Suprapubic skin (tissue), 4 donors: ENCODE data around the gene ADAMTSL2. TPM values are rescaled to one million over a fixed set of nuclear protein-coding genes. Genes with fewer than 3 reads are reported as not detected.

Experiments used
- DNase-seq, 2 donors: peaks; one replicate each; pipeline ENCODE4 v3.0.0-alpha.2; 2019; ENCODE audit warnings: low spot score in 2 of 2
- H3K27ac ChIP-seq: fragments of 200-600 bp; sonication (generic); one replicate; pipeline ENCODE4 v1.5.1; 2019
- H3K27me3 ChIP-seq: fragments of 200-600 bp; sonication (generic); one replicate; pipeline ENCODE4 v1.5.1; 2019
- H3K36me3 ChIP-seq: fragments of 200-600 bp; sonication (generic); one replicate; pipeline ENCODE4 v1.5.1; 2019
- H3K4me1 ChIP-seq: fragments of 200-600 bp; sonication (generic); one replicate; pipeline ENCODE4 v1.5.1; 2019
- H3K4me3 ChIP-seq: fragments of 200-600 bp; sonication (generic); one replicate; pipeline ENCODE4 v1.5.1; 2019; ENCODE audit warnings: mild to moderate bottlenecking
- H3K9me3 ChIP-seq: fragments of 200-600 bp; sonication (generic); one replicate; pipeline ENCODE4 v1.5.1; 2019
- EP300 ChIP-seq: sonication (generic); formaldehyde crosslinking; IDR thresholded peaks from one replicate; pipeline ENCODE4 v1.6.1; 2017; ENCODE audit warnings: antibody characterized with exemption
- POLR2A ChIP-seq, 2 donors: fragments of 450-650 bp; IDR thresholded peaks; one replicate each; pipeline ENCODE4 v1.6.1; 2017; ENCODE audit warnings: antibody characterized with exemption in 2 of 2, mild to moderate bottlenecking in 2 of 2, moderate library complexity in 2 of 2
- POLR2AphosphoS5 ChIP-seq, 3 donors: sonication (generic); formaldehyde crosslinking; IDR thresholded peaks; one replicate each; pipeline ENCODE4 v1.6.1; 2017; ENCODE audit warnings: antibody characterized with exemption in 3 of 3
- WGBS: methylation state at CpG from one replicate; pipeline ENCODE4 v1.1.5; 2018; 5-methylcytosine and 5-hydroxymethylcytosine counted together
- total RNA-seq, 4 donors: library from RNA; depleted of rRNA; stranded (reverse); fragments of >200 nt; gene quantifications; one replicate each; pipeline ENCODE4 v1.1.0, GENCODE V29; 2016
- TF ChIP-seq, protein P1 (sequence below), 2 donors: fragments of 200-600 bp in 1 of 2; fragments of 450-650 bp in 1 of 2; sonication (generic) in 1 of 2; IDR thresholded peaks; one replicate each; pipeline ENCODE4 v1.5.1; 2016 to 2019; ENCODE audit warnings: antibody characterized with exemption in 2 of 2, mild to moderate bottlenecking in 1 of 2, moderate library complexity in 1 of 2

ADAMTSL2 gene
- total RNA-seq, 4 donors from 2014 or later = 0.16 to 0.85 (median 0.46) TPM

- TF ChIP-seq POLR2AphosphoS5 (IDR thresholded peaks at IDR 0.05) (peak in 1 of 3 donors; percentile 17), EP300 (no peak)
- TF ChIP-seq, protein P1, sequence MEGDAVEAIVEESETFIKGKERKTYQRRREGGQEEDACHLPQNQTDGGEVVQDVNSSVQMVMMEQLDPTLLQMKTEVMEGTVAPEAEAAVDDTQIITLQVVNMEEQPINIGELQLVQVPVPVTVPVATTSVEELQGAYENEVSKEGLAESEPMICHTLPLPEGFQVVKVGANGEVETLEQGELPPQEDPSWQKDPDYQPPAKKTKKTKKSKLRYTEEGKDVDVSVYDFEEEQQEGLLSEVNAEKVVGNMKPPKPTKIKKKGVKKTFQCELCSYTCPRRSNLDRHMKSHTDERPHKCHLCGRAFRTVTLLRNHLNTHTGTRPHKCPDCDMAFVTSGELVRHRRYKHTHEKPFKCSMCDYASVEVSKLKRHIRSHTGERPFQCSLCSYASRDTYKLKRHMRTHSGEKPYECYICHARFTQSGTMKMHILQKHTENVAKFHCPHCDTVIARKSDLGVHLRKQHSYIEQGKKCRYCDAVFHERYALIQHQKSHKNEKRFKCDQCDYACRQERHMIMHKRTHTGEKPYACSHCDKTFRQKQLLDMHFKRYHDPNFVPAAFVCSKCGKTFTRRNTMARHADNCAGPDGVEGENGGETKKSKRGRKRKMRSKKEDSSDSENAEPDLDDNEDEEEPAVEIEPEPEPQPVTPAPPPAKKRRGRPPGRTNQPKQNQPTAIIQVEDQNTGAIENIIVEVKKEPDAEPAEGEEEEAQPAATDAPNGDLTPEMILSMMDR (IDR thresholded peaks at IDR 0.05) = no peak
- WGBS = 40% methylated on average over 8 of the region's 18 CpGs
- no peak overlapping the region for H3K4me3 ChIP-seq
- H3K27ac ChIP-seq = peak overlapping the region; percentile 43
- H3K4me1 ChIP-seq = peaks cover 23% of the 10 kb centered on the region
- DNase-seq = no peak
- peaks cover 10% of the 10 kb centered on the region for H3K27me3 ChIP-seq
- no peaks in the 10 kb centered on the region for H3K36me3 ChIP-seq
- H3K9me3 ChIP-seq = peaks cover 6% of the 10 kb centered on the region
Measured at GRCh38 chr9:133506653-133507038, 27.9 kb upstream of the ADAMTSL2 start.

DNA sequence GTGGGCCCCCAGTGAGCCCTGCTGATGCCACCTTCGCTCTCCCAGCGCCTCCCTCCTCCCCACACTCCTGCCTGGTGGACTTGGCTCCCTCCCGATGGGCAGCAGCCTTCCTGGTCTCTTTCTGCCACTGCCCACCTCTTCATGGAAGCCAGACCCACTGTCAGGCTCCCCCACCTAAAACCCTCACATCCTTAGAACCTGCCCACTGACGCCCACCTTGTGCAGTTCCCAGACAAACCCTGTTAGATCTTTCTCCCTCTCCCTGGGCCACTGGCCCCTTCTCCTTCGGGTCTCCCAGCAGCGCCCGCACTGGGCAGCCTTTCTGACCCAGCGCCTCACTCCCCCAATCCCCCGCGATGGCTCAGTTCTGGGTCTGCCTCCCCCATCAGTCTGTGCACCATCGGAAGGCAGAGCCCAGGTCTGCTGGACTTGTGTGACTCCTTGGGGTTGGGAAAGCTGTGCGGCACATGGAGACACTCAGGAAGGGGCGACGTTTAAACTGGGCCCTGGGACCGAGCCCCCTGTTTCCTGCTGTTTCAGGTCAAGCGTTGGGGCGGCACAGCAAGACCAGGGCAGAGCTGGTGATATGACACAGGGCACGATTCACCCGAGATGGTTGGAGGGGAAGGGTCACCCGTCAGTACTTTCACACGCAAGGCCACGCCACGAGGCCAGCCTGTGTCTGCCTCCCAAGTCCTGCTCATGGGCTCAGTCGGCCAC, 27.1 kb upstream of the ADAMTSL2 start:
- Histone ChIP-seq H3K4me1 (peaks cover 23% of the 10 kb centered on the region), H3K27me3 (peaks cover 10% of the 10 kb centered on the region), H3K9me3 (peaks cover 2% of the 10 kb centered on the region), H3K36me3 (no peaks in the 10 kb centered on the region), H3K27ac (no peak overlapping the region), H3K4me3 (no peak overlapping the region)
- WGBS = 92% methylated on average over 13 of the region's 24 CpGs
- no peak for DNase-seq
- TF ChIP-seq POLR2AphosphoS5 (IDR thresholded peaks at IDR 0.05) = no peak

DNA sequence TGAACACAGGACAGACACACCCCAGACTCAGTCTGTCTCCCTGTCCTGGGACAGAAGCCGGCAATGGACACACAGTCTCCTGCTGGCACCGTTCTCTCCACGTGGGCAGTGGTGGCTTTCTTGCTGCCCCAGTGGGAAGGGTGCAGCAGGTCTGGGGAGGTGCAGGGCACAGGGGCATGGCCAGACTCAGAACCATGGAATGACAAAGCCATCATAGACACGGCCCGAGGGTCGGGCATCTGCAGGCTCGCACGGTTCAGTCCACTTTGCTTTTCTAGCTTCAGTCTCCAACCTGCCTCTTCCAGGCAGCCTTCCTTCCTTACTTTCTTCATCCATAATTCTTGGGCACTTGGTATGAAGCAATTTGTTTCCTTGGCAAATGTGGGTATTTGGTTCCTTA, 26.5 kb upstream of the ADAMTSL2 start:
- TF ChIP-seq, protein P1 (IDR thresholded peaks at IDR 0.05) = no peak
- no peak for TF ChIP-seq POLR2A (IDR thresholded peaks at IDR 0.05)
- TF ChIP-seq POLR2AphosphoS5 (IDR thresholded peaks at IDR 0.05) = no peak
- no peak for TF ChIP-seq EP300
- Histone ChIP-seq H3K27me3 (peaks cover 10% of the 10 kb centered on the region), H3K4me3 (no peak overlapping the region), H3K27ac (no peak overlapping the region), H3K9me3 (no peaks in the 10 kb centered on the region), H3K36me3 (no peaks in the 10 kb centered on the region), H3K4me1 (peaks cover 23% of the 10 kb centered on the region)
- DNase-seq = no peak
- 84% methylated on average over 8 of the region's 8 CpGs for WGBS

DNA sequence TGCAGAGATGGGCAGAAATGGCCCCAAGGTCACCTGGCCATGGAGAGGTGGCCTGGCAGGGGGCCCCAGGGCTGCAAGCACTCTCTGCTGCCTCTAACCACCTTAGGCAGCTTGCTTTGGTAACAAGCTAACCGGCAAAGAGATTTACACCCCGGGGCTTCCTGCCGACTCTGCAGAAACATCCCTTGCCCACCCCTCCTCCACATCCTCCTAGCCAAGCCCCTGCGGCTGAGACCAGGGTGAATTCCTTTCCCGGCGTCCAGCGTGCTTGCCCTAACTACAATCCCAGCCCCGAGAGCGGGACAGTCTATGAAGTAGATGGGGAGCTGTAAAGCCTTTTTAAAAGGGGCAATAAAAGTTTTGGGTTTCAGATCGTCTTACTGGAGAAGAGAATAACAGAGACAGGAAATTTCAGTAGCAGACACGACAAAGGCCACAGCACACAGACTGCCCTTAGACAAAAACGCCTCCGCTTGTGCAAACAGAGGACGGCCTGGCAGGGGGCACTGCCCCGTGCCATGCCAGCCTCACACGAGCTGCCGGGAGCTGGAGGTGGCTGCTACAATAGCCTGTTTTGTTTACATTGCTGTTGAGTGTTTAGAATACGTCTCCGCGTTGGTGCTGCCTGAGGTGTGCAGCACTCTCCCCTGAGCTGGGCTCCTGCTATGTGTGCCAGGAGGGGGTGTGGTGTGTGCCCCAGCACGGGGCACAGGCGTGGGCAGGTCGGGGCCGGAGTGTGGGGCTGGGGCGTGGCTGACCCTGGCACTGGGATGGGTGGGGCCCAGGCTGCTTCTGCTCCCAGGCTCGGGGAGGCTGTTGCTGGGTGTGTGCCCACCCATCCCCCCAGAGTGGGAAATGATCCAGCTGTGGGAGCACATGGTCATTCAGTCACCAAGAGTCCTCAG, 25.1 kb upstream of the ADAMTSL2 start:
- Histone ChIP-seq H3K9me3 (no peaks in the 10 kb centered on the region), H3K27me3 (peaks cover 10% of the 10 kb centered on the region), H3K36me3 (no peaks in the 10 kb centered on the region), H3K4me1 (peaks cover 28% of the 10 kb centered on the region), H3K4me3 (peak overlapping the region; percentile 9), H3K27ac (no peak overlapping the region)
- DNase-seq = no peak
- TF ChIP-seq, protein P1 (IDR thresholded peaks at IDR 0.05) = no peak
- no peak for TF ChIP-seq EP300
- TF ChIP-seq POLR2A (IDR thresholded peaks at IDR 0.05) = no peak
- no peak for TF ChIP-seq POLR2AphosphoS5 (IDR thresholded peaks at IDR 0.05)
- 6% methylated on average over 20 of the region's 26 CpGs for WGBS

DNA sequence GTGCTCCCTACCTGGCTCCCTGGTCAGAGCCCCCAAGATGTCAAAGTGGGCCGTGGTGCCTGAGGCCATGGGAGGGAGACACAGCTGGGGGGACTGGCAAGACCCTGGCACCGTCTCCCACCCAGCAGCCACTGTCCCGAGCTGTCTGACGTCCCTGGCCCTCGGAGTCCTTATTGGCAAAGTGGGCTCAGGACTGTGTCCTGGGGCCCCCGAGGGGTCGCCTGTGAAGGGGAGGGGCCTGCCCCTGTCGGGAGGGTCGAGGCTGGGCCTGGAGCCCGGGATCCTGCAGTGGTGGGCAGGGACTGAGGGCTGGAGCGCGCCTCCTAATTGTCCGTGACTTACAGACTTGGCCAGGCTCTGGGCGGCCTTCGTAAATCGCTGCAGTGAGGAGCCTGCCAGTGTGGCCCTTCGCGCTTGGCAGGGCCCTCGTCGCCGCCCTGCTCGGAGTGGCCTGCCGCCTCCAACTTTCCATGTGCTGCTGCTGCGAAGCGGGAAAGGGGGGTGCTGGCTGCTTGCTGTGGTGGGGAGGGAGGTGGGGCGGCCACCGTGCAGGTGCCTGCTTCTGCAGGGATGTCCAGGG, 23.5 kb upstream of the ADAMTSL2 start:
- no peaks in the 10 kb centered on the region for H3K9me3 ChIP-seq
- no peaks in the 10 kb centered on the region for H3K36me3 ChIP-seq
- TF ChIP-seq EP300 = no peak
- TF ChIP-seq, protein P1 (IDR thresholded peaks at IDR 0.05) = no peak
- no peak for TF ChIP-seq POLR2AphosphoS5 (IDR thresholded peaks at IDR 0.05)
- no peak for TF ChIP-seq POLR2A (IDR thresholded peaks at IDR 0.05)
- no peak overlapping the region for H3K27ac ChIP-seq
- peaks cover 37% of the 10 kb centered on the region for H3K4me1 ChIP-seq
- H3K4me3 ChIP-seq = no peak overlapping the region
- DNase-seq = no peak
- WGBS = 88% methylated on average over 18 of the region's 27 CpGs
- peaks cover 6% of the 10 kb centered on the region for H3K27me3 ChIP-seq
